ENCODE data around the gene BMPR1B. TPM values are rescaled to one million over a fixed set of nuclear protein-coding genes. Genes with fewer than 3 reads are reported as not detected.

The BMPR1B gene
- total and polyA plus RNA-seq, 2 of the 8 experiments (the other 6 are each of a cell fraction or from before 2014, with no cell fraction given) = 0.14 to 1.1 TPM

DNA sequence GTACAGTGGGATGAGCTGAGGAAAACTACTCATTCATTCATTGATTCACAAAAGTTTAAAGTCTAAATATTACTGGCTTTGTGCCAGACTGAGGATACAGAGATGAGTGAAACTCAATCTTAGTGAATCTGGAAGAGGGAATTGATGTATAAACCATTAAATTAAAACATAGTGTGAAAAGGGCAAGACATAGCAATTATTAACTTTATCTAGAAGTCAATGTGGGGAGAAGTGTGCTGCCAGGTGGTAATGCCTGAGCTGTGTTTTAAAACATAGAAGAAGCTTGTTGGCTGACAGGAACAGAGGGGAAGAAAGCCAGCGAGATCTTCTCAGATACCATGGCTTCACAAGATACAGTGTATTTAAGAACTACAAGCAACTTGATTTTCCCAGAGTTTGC, 153.4 kb downstream of the BMPR1B start:
- Histone ChIP-seq H3K27ac (ENCODE audit: low read depth, low read length) (no peak overlapping the region), H2BK15ac (ENCODE audit: low read length) (no peak overlapping the region), H4K20me1 (replicated peaks in 1 of 2; ENCODE audit: control insufficient read depth in 1 of 2, insufficient read depth in 2 of 2, low read length in 2 of 2) (no peaks in the 10 kb centered on the region), H3K79me1 (ENCODE audit: low read depth, low read length) (no peaks in the 10 kb centered on the region), H2BK120ac (replicated peaks; ENCODE audit: low read depth, low read length) (no peak overlapping the region), H3K23ac (ENCODE audit: insufficient read length) (no peak overlapping the region), H3K4me2 (ENCODE audit: insufficient read depth in 1 of 2, low read depth in 2 of 2, low read length in 2 of 2) (no peak overlapping the region), H4K91ac (replicated peaks; ENCODE audit: insufficient read length, low read length) (no peak overlapping the region), H3K4ac (replicated peaks; ENCODE audit: insufficient read length, low read depth, low read length) (no peak overlapping the region), H3K4me1 (replicated peaks in 1 of 4; ENCODE audit: control insufficient read depth in 3 of 4, insufficient read depth in 4 of 4, low read length in 3 of 4) (peaks cover 0 to 3% (median 0%) of the 10 kb centered on the region in 4 experiments; a peak in 1 of 7 replicates), H3K27me3 (replicated peaks in 1 of 4; ENCODE audit: control insufficient read depth in 3 of 4, extremely low read depth in 1 of 4, insufficient read depth in 3 of 4, low read length in 3 of 4) (peaks cover 0 to 1% (median 0%) of the 10 kb centered on the region in 4 experiments; a peak in 1 of 7 replicates), H3K36me3 (ENCODE audit: control insufficient read depth in 2 of 4, insufficient read depth in 4 of 4, low read length in 3 of 4) (no peaks in the 10 kb centered on the region; a peak in 1 of 8 replicates), H2BK12ac (ENCODE audit: low read depth, low read length) (no peak overlapping the region), H3K9ac (replicated peaks in 1 of 4; ENCODE audit: extremely low read depth in 1 of 4, low read depth in 3 of 4, low read length in 3 of 4) (no peak overlapping the region), H3K14ac (ENCODE audit: insufficient read length) (no peak overlapping the region), H2AFZ (ENCODE audit: low read length) (no peak overlapping the region; the same call in 1 of the 2 replicates), H2BK20ac (ENCODE audit: low read length) (no peak overlapping the region), H2AK5ac (ENCODE audit: low read depth, low read length) (no peak overlapping the region), H3K18ac (ENCODE audit: extremely low read depth, low read length) (no peak overlapping the region), H3K9me3 (ENCODE audit: insufficient read depth in 2 of 2, low read depth in 1 of 2, low read length in 1 of 2) (peaks cover 5% of the 10 kb centered on the region in 2 experiments; a peak in 2 of 4 replicates), H4K8ac (ENCODE audit: extremely low read depth, insufficient read depth, low read length) (no peak overlapping the region), H3K79me2 (ENCODE audit: control insufficient read depth in 1 of 2, insufficient read depth in 2 of 2, low read length in 2 of 2) (no peaks in the 10 kb centered on the region), H3K56ac (replicated peaks; ENCODE audit: insufficient read length, low read depth, low read length) (no peak overlapping the region), H3K4me3 (ENCODE audit: extremely low read depth in 1 of 4, insufficient read depth in 2 of 4, low read depth in 3 of 4, low read length in 4 of 4) (no peak overlapping the region), H2BK5ac (ENCODE audit: low read depth, low read length) (no peak overlapping the region), H4K5ac (ENCODE audit: insufficient read length, low read depth, low read length) (no peak overlapping the region), H3K23me2 (ENCODE audit: low read depth, low read length) (no peaks in the 10 kb centered on the region)
- FAIRE-seq (no peak), DNase-seq (ENCODE audit: low read depth in 1 of 2, low spot score in 2 of 2) (no peak)
- 82% methylated on average over 1 of the region's 1 CpG; no CpG with 5 or more reads in 1 of the 2 experiments for WGBS, 2 experiments (ENCODE audit: extremely low coverage in 1 of 2, insufficient coverage in 1 of 2, insufficient read length in 1 of 2, insufficient replicate concordance in 2 of 2, low coverage in 1 of 2, low lambda C conversion rate in 2 of 2, missing lambda C conversion rate in 1 of 2)
- ChIA-PET CTCF (ENCODE audit: partially characterized antibody) (no interaction called here), POLR2A (ENCODE audit: partially characterized antibody) (no interaction called here)
- TF ChIP-seq CEBPB (IDR thresholded peaks at IDR 0.05; ENCODE audit: low read depth, low read length) (no peak), TCF12 (IDR thresholded peaks at IDR 0.05; ENCODE audit: low read depth, low read length) (no peak), FOSL1 (IDR thresholded peaks at IDR 0.05; ENCODE audit: insufficient read depth, low read depth, low read length) (no peak), RXRA (IDR thresholded peaks at IDR 0.05; ENCODE audit: insufficient read depth, low read depth, low read length) (no peak), NANOG (IDR thresholded peaks at IDR 0.05; ENCODE audit: insufficient read depth, low read depth, low read length, poor library complexity, severe bottlenecking) (no peak), SIX5 (IDR thresholded peaks at IDR 0.05; ENCODE audit: low read depth, low read length) (no peak), TAF7 (optimal IDR thresholded peaks at IDR 0.05; ENCODE audit: borderline replicate concordance, low read depth, low read length) (no peak), ATF2 (IDR thresholded peaks at IDR 0.05; ENCODE audit: low read length) (no peak), HDAC2 (IDR thresholded peaks at IDR 0.05; ENCODE audit: borderline replicate concordance in 1 of 2, low read depth in 2 of 2, low read length in 2 of 2) (no peak), RBBP5 (IDR thresholded peaks at IDR 0.05; ENCODE audit: borderline replicate concordance, low read depth, low read length) (no peak), JUN (IDR thresholded peaks at IDR 0.05; ENCODE audit: low read depth, low read length) (no peak)
- TF ChIP-seq, protein P1, sequence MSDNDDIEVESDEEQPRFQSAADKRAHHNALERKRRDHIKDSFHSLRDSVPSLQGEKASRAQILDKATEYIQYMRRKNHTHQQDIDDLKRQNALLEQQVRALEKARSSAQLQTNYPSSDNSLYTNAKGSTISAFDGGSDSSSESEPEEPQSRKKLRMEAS (IDR thresholded peaks at IDR 0.05) = no peak

Data from H1 (cell line).